ENCODE measurements around the gene CRACR2B. TPM values are rescaled to one million over a fixed set of nuclear protein-coding genes. Genes with fewer than 3 reads are reported as not detected.

Gene CRACR2B
- total RNA-seq, 1 donor from 2014 or later, result 2.6 TPM

GRCh38 chr11:837189-837989, 9.7 kb downstream of the CRACR2B start:
- Mint-ChIP-seq H3K4me3 (ENCODE audit: unreplicated experiment) (no peak overlapping the region), H3K27me3 (ENCODE audit: low read depth, unreplicated experiment) (no peaks in the 10 kb centered on the region), H3K36me3 (ENCODE audit: low read depth, unreplicated experiment) (peaks cover 6% of the 10 kb centered on the region), H3K27ac (ENCODE audit: unreplicated experiment) (no peak overlapping the region), H3K9me3 (ENCODE audit: unreplicated experiment) (no peaks in the 10 kb centered on the region), H3K4me1 (ENCODE audit: low read depth, unreplicated experiment) (peaks cover 20% of the 10 kb centered on the region)
- H3K4me2 ChIP-seq (ENCODE audit: low read length), result no peak overlapping the region
- H4K20me1 ChIP-seq (ENCODE audit: insufficient read depth, low read length), result peaks cover 85% of the 10 kb centered on the region
- peaks cover 92% of the 10 kb centered on the region for H3K79me2 ChIP-seq (ENCODE audit: insufficient read depth, low read length)
- no peak overlapping the region for H3K4me3 ChIP-seq (ENCODE audit: insufficient read depth, low read depth, low read length)
- FAIRE-seq (no peak), DNase-seq (ENCODE audit: low read depth) (no peak)
- H2AFZ ChIP-seq (ENCODE audit: low read depth, low read length), result no peak overlapping the region
- H3K9me3 ChIP-seq (ENCODE audit: insufficient read depth, low read depth, low read length), result no peaks in the 10 kb centered on the region
- no peak overlapping the region for H3K9ac ChIP-seq (ENCODE audit: low read length)
- peaks cover 46% of the 10 kb centered on the region for H3K4me1 ChIP-seq (ENCODE audit: insufficient read depth, low read length)
- TF ChIP-seq, protein P1, sequence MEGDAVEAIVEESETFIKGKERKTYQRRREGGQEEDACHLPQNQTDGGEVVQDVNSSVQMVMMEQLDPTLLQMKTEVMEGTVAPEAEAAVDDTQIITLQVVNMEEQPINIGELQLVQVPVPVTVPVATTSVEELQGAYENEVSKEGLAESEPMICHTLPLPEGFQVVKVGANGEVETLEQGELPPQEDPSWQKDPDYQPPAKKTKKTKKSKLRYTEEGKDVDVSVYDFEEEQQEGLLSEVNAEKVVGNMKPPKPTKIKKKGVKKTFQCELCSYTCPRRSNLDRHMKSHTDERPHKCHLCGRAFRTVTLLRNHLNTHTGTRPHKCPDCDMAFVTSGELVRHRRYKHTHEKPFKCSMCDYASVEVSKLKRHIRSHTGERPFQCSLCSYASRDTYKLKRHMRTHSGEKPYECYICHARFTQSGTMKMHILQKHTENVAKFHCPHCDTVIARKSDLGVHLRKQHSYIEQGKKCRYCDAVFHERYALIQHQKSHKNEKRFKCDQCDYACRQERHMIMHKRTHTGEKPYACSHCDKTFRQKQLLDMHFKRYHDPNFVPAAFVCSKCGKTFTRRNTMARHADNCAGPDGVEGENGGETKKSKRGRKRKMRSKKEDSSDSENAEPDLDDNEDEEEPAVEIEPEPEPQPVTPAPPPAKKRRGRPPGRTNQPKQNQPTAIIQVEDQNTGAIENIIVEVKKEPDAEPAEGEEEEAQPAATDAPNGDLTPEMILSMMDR (IDR thresholded peaks at IDR 0.05; ENCODE audit: insufficient read depth, low read depth, low read length), result no peak
- no peak for TF ChIP-seq EZH2 (IDR thresholded peaks at IDR 0.05; ENCODE audit: insufficient read depth, low read length)
- no peaks in the 10 kb centered on the region for H3K27me3 ChIP-seq (ENCODE audit: insufficient read depth, low read length)
- peaks cover 19% of the 10 kb centered on the region for H3K36me3 ChIP-seq (ENCODE audit: insufficient read depth, low read length)
- H3K27ac ChIP-seq (ENCODE audit: low read depth, low read length), result no peak overlapping the region

- Histone ChIP-seq H3K36me3 (ENCODE audit: insufficient read depth, low read length) (peaks cover 19% of the 10 kb centered on the region), H3K4me3 (ENCODE audit: insufficient read depth, low read depth, low read length) (no peak overlapping the region), H3K4me2 (ENCODE audit: low read length) (no peak overlapping the region), H3K27ac (ENCODE audit: low read depth, low read length) (no peak overlapping the region), H3K27me3 (ENCODE audit: insufficient read depth, low read length) (no peaks in the 10 kb centered on the region), H2AFZ (ENCODE audit: low read depth, low read length) (no peak overlapping the region), H3K9ac (ENCODE audit: low read length) (no peak overlapping the region), H3K9me3 (ENCODE audit: insufficient read depth, low read depth, low read length) (no peaks in the 10 kb centered on the region), H4K20me1 (ENCODE audit: insufficient read depth, low read length) (peaks cover 85% of the 10 kb centered on the region), H3K4me1 (ENCODE audit: insufficient read depth, low read length) (peaks cover 44% of the 10 kb centered on the region), H3K79me2 (ENCODE audit: insufficient read depth, low read length) (peaks cover 92% of the 10 kb centered on the region)
- TF ChIP-seq EZH2 (IDR thresholded peaks at IDR 0.05; ENCODE audit: insufficient read depth, low read length), result no peak
- TF ChIP-seq, protein P1 (IDR thresholded peaks at IDR 0.05; ENCODE audit: insufficient read depth, low read depth, low read length), result no peak
- peaks cover 20% of the 10 kb centered on the region for H3K4me1 Mint-ChIP-seq (ENCODE audit: low read depth, unreplicated experiment)
- FAIRE-seq (no peak), DNase-seq (ENCODE audit: low read depth) (no peak)
- no peak overlapping the region for H3K27ac Mint-ChIP-seq (ENCODE audit: unreplicated experiment)
- H3K9me3 Mint-ChIP-seq (ENCODE audit: unreplicated experiment), result no peaks in the 10 kb centered on the region
- H3K36me3 Mint-ChIP-seq (ENCODE audit: low read depth, unreplicated experiment), result peaks cover 6% of the 10 kb centered on the region
- H3K27me3 Mint-ChIP-seq (ENCODE audit: low read depth, unreplicated experiment), result no peaks in the 10 kb centered on the region
- no peak overlapping the region for H3K4me3 Mint-ChIP-seq (ENCODE audit: unreplicated experiment)
These were observed 10.2 kb downstream of the CRACR2B start for GRCh38 chr11:837990-838307.
